GM12878 (cell line): ENCODE data around the gene DIP2B. TPM values are rescaled to one million over a fixed set of nuclear protein-coding genes. Genes with fewer than 3 reads are reported as not detected.

Experiments
- BACH1 ChIP-seq: fragments of 450-650 bp; IDR thresholded peaks from 2 replicates; pipeline ENCODE4 v1.6.1; 2017; ENCODE audit warnings: mild to moderate bottlenecking, borderline replicate concordance
- CHD2 ChIP-seq: IDR thresholded peaks from 2 replicates; pipeline ENCODE4 v1.6.1; 2011; ENCODE audit warnings: low read depth, low read length, improper control_type of control experiment, borderline replicate concordance
- CREM ChIP-seq: IDR thresholded peaks from 2 replicates; pipeline ENCODE4 v1.6.1; 2014; ENCODE audit warnings: antibody characterized with exemption, low read depth
- DPF2 ChIP-seq: fragments of 450-650 bp; IDR thresholded peaks from 2 replicates; pipeline ENCODE4 v1.6.1; 2017; ENCODE audit warnings: mild to moderate bottlenecking
- EZH2 ChIP-seq: IDR thresholded peaks from 2 replicates; pipeline ENCODE4 v1.6.1; 2012; ENCODE audit warnings: low read depth, mild to moderate bottlenecking, control low read depth, inconsistent platforms, low read length, borderline replicate concordance; ENCODE audit not compliant: control insufficient read depth
- HCFC1 ChIP-seq: fragments of 150-350 bp; IDR thresholded peaks from 2 replicates; pipeline ENCODE4 v1.6.1; 2014; ENCODE audit warnings: low read length
- IKZF1 ChIP-seq: fragments of 450-650 bp; conservative IDR thresholded peaks from 2 replicates; pipeline ENCODE4 v1.6.1; 2017; ENCODE audit warnings: antibody characterized with exemption, mild to moderate bottlenecking
- IRF4 ChIP-seq: IDR thresholded peaks from 2 replicates; pipeline ENCODE4 v1.6.1; 2011; ENCODE audit warnings: low read depth, low read length
- JUNB ChIP-seq: IDR thresholded peaks from 2 replicates; pipeline ENCODE4 v1.6.1; 2016; ENCODE audit warnings: antibody characterized with exemption, mild to moderate bottlenecking
- MYC ChIP-seq: IDR thresholded peaks from 2 replicates; pipeline ENCODE4 v1.6.1; 2011; ENCODE audit warnings: mild to moderate bottlenecking, low read length, moderate library complexity, inconsistent platforms; ENCODE audit not compliant: insufficient read depth, insufficient replicate concordance, insufficient read length, severe bottlenecking
- NFYA ChIP-seq: IDR thresholded peaks from 2 replicates; pipeline ENCODE4 v1.6.1; 2011; ENCODE audit warnings: low read depth, mild to moderate bottlenecking, low read length, improper control_type of control experiment, borderline replicate concordance
- PAX5 ChIP-seq: IDR thresholded peaks from 2 replicates; pipeline ENCODE4 v1.6.1; 2011; ENCODE audit warnings: low read depth, low read length, borderline replicate concordance
- POU2F2 ChIP-seq: IDR thresholded peaks from 3 replicates; pipeline ENCODE4 v1.6.1; 2011; ENCODE audit warnings: low read depth, mild to moderate bottlenecking, low read length, borderline replicate concordance
- RAD21 ChIP-seq: IDR thresholded peaks from 2 replicates; pipeline ENCODE4 v1.6.1; 2011; ENCODE audit warnings: mild to moderate bottlenecking, low read depth, low read length, moderate library complexity; ENCODE audit not compliant: insufficient read depth
- RAD51 ChIP-seq: fragments of 450-650 bp; IDR thresholded peaks from 2 replicates; pipeline ENCODE4 v1.6.1; 2016; ENCODE audit warnings: moderate library complexity, mild to moderate bottlenecking, inconsistent platforms
- RCOR1 ChIP-seq: conservative IDR thresholded peaks from 2 replicates; pipeline ENCODE4 v1.6.1; 2012; ENCODE audit warnings: low read depth, low read length, improper control_type of control experiment
- SMARCA5 ChIP-seq: fragments of 450-650 bp; IDR thresholded peaks from 2 replicates; pipeline ENCODE4 v1.6.1; 2017; ENCODE audit warnings: mild to moderate bottlenecking
- TAF1 ChIP-seq: IDR thresholded peaks from 2 replicates; pipeline ENCODE4 v1.6.1; 2011; ENCODE audit warnings: mild to moderate bottlenecking, low read depth, low read length, borderline replicate concordance
- TCF12 ChIP-seq: IDR thresholded peaks from 2 replicates; pipeline ENCODE4 v1.6.1; 2011; ENCODE audit warnings: low read depth, mild to moderate bottlenecking, low read length
- USF2 ChIP-seq: IDR thresholded peaks from 2 replicates; pipeline ENCODE4 v1.6.1; 2011; ENCODE audit warnings: low read depth, low read length, improper control_type of control experiment, borderline replicate concordance
- ZNF24 ChIP-seq: fragments of 450-650 bp; IDR thresholded peaks from 2 replicates; pipeline ENCODE4 v1.6.1; 2017; ENCODE audit warnings: antibody characterized with exemption, mild to moderate bottlenecking
- polyA plus RNA-seq, 11 experiments: library from polyadenylated mRNA; depleted of rRNA in 4 of 11; unstranded in 6 of 11; stranded (reverse) in 5 of 11; fragments of >200 nt; fragmentation: Nextera tagmentation in 4 of 11; fragmentation: Illumina TruSeq in 1 of 11; extraction: Ambion mirVana in 4 of 11; extraction: Trizol in 1 of 11; gene quantifications; 1 replicate in 1 of 11; 2 replicates in 10 of 11; pipeline versions ENCODE4 v1.2.1 to v1.2.3, GENCODE V29; 2011 to 2016; ENCODE audit warnings: inconsistent platforms in 2 of 11, missing spikeins in 2 of 11, low read depth in 1 of 11
- total RNA-seq, 4 experiments: library from RNA; depleted of rRNA in 3 of 4; stranded (reverse); fragments of >200 nt in 3 of 4; fragmentation: Illumina TruSeq in 1 of 4; extraction: Trizol in 1 of 4; gene quantifications; 2 replicates each; pipeline versions ENCODE4 v1.2.1 to v1.2.3, GENCODE V29; 2013 to 2021
- TF ChIP-seq, protein P1 (sequence below): fragments of 450-650 bp; formaldehyde crosslinking; IDR thresholded peaks from 2 replicates; pipeline ENCODE4 v1.4.0; 2020; ENCODE audit warnings: mild to moderate bottlenecking, moderate library complexity
- TF ChIP-seq, protein P2 (sequence below): fragments of 450-650 bp; IDR thresholded peaks from 2 replicates; pipeline ENCODE4 v1.6.1; 2018; ENCODE audit warnings: borderline replicate concordance, mild to moderate bottlenecking; ENCODE audit not compliant: partially characterized antibody

The DIP2B gene
- total and polyA plus RNA-seq, 10 of the 15 experiments (the other 5 are each of a cell fraction or from before 2014, with no cell fraction given), result 4.5 to 30.0 (median 18.6) TPM

GRCh38 chr12:50504798-50505674 lies at the start of gene DIP2B (continued):
- TF ChIP-seq JUNB (no peak), POU2F2 (peak; percentile 42; the same call in 1 of the 3 replicates), EZH2 (no peak), PAX5 (peak; percentile 89), TCF12 (peak; percentile 47; the same call in 1 of the 2 replicates), MYC (no peak), ZNF24 (peak; percentile 85), SMARCA5 (peak; percentile 93), BACH1 (peak; percentile 46; the same call in 1 of the 2 replicates), CREM (peak; percentile 49; the same call in 1 of the 2 replicates), RAD21 (peak; percentile 96), DPF2 (peak; percentile 70; the same call in 1 of the 2 replicates), CHD2 (peak; percentile 35; the same call in 1 of the 2 replicates), HCFC1 (no peak), TAF1 (peak; percentile 18; the same call in 1 of the 2 replicates), USF2 (peak; percentile 65), IKZF1 (peak; percentile 72), NFYA (no peak), RAD51 (peak; percentile 80), RCOR1 (no peak), IRF4 (0 out of 2 replicates have a peak, but pooled peaks have one; percentile 27)
- TF ChIP-seq, protein P1, sequence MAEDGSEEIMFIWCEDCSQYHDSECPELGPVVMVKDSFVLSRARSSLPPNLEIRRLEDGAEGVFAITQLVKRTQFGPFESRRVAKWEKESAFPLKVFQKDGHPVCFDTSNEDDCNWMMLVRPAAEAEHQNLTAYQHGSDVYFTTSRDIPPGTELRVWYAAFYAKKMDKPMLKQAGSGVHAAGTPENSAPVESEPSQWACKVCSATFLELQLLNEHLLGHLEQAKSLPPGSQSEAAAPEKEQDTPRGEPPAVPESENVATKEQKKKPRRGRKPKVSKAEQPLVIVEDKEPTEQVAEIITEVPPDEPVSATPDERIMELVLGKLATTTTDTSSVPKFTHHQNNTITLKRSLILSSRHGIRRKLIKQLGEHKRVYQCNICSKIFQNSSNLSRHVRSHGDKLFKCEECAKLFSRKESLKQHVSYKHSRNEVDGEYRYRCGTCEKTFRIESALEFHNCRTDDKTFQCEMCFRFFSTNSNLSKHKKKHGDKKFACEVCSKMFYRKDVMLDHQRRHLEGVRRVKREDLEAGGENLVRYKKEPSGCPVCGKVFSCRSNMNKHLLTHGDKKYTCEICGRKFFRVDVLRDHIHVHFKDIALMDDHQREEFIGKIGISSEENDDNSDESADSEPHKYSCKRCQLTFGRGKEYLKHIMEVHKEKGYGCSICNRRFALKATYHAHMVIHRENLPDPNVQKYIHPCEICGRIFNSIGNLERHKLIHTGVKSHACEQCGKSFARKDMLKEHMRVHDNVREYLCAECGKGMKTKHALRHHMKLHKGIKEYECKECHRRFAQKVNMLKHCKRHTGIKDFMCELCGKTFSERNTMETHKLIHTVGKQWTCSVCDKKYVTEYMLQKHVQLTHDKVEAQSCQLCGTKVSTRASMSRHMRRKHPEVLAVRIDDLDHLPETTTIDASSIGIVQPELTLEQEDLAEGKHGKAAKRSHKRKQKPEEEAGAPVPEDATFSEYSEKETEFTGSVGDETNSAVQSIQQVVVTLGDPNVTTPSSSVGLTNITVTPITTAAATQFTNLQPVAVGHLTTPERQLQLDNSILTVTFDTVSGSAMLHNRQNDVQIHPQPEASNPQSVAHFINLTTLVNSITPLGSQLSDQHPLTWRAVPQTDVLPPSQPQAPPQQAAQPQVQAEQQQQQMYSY (CRISPR knock-in tag), result no peak
- TF ChIP-seq, protein P2, sequence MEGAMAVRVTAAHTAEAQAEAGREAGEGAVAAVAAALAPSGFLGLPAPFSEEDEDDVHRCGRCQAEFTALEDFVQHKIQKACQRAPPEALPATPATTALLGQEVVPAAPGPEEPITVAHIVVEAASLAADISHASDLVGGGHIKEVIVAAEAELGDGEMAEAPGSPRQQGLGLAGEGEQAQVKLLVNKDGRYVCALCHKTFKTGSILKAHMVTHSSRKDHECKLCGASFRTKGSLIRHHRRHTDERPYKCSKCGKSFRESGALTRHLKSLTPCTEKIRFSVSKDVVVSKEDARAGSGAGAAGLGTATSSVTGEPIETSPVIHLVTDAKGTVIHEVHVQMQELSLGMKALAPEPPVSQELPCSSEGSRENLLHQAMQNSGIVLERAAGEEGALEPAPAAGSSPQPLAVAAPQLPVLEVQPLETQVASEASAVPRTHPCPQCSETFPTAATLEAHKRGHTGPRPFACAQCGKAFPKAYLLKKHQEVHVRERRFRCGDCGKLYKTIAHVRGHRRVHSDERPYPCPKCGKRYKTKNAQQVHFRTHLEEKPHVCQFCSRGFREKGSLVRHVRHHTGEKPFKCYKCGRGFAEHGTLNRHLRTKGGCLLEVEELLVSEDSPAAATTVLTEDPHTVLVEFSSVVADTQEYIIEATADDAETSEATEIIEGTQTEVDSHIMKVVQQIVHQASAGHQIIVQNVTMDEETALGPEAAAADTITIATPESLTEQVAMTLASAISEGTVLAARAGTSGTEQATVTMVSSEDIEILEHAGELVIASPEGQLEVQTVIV, result no peak
